Measurements from ENCODE around the gene ETFA.
"Not testable (repeated sequence)": the region's sequence is repeated elsewhere in the genome, so short reads cannot be mapped to it uniquely, and the experiment has no call there.

- TF ChIP-seq, protein P1, sequence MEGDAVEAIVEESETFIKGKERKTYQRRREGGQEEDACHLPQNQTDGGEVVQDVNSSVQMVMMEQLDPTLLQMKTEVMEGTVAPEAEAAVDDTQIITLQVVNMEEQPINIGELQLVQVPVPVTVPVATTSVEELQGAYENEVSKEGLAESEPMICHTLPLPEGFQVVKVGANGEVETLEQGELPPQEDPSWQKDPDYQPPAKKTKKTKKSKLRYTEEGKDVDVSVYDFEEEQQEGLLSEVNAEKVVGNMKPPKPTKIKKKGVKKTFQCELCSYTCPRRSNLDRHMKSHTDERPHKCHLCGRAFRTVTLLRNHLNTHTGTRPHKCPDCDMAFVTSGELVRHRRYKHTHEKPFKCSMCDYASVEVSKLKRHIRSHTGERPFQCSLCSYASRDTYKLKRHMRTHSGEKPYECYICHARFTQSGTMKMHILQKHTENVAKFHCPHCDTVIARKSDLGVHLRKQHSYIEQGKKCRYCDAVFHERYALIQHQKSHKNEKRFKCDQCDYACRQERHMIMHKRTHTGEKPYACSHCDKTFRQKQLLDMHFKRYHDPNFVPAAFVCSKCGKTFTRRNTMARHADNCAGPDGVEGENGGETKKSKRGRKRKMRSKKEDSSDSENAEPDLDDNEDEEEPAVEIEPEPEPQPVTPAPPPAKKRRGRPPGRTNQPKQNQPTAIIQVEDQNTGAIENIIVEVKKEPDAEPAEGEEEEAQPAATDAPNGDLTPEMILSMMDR (IDR thresholded peaks at IDR 0.05), result not testable (repeated sequence)
- not testable (repeated sequence) for TF ChIP-seq POLR2A (IDR thresholded peaks at IDR 0.05)
These were observed 13.3 kb downstream of the ETFA start for GRCh38 chr15:76297951-76298350.
